GM18951 (cell line): ENCODE data around the gene TTBK1.

Experiments
- POLR2A ChIP-seq: IDR thresholded peaks from 4 replicates; pipeline ENCODE4 v1.6.1; 2011; ENCODE audit warnings: mild to moderate bottlenecking; ENCODE audit not compliant: insufficient read length, insufficient read depth; ENCODE audit errors: extremely low read depth
- in situ Hi-C: fragments of 300-500 bp; cut with MboI; formaldehyde crosslinking; loops from one replicate; pipeline ENCODE4 v1.12.0; 2022; ENCODE audit warnings: low sequenced_read_pairs, mixed read lengths, inconsistent platforms; ENCODE audit not compliant: unreplicated experiment

The TTBK1 gene

GRCh38 chr6:43263314-43264178 lies 20.3 kb downstream of the TTBK1 start:
- TF ChIP-seq POLR2A, result no peak
- in situ Hi-C loops, result no loop called here

GRCh38 chr6:43264599-43265145 lies 21.4 kb downstream of the TTBK1 start:
- no peak for TF ChIP-seq POLR2A
- in situ Hi-C loops, result no loop called here

GRCh38 chr6:43265564-43265963 lies 22.3 kb downstream of the TTBK1 start:
- no peak for TF ChIP-seq POLR2A
- in situ Hi-C loops, result no loop called here

GRCh38 chr6:43267619-43268354 lies 24.5 kb downstream of the TTBK1 start:
- in situ Hi-C loops, result no loop called here

GRCh38 chr6:43268355-43268700 lies 25.0 kb downstream of the TTBK1 start:
- in situ Hi-C loops, result no loop called here
- no peak for TF ChIP-seq POLR2A

More at GRCh38 chr6:43267619-43268354, 24.5 kb downstream of the TTBK1 start:
- no peak for TF ChIP-seq POLR2A

GRCh38 chr6:43268782-43269272 lies 25.5 kb downstream of the TTBK1 start:
- in situ Hi-C loops, result no loop called here
- TF ChIP-seq POLR2A, result no peak

- no peak for TF ChIP-seq POLR2A
- in situ Hi-C loops, result no loop called here
Measured at GRCh38 chr6:43269273-43270007, 26.2 kb downstream of the TTBK1 start.

GRCh38 chr6:43271103-43271815 lies 28.0 kb downstream of the TTBK1 start:
- TF ChIP-seq POLR2A, result no peak
- in situ Hi-C loops, result no loop called here

- in situ Hi-C loops, result no loop called here
- no peak for TF ChIP-seq POLR2A
Measured at GRCh38 chr6:43271944-43272343, 28.7 kb downstream of the TTBK1 start.

GRCh38 chr6:43273707-43274106 lies 30.4 kb downstream of the TTBK1 start:
- in situ Hi-C loops, result no loop called here

GRCh38 chr6:43274127-43274915 lies 31.0 kb downstream of the TTBK1 start:
- in situ Hi-C loops, result no loop called here
- no peak for TF ChIP-seq POLR2A

More at GRCh38 chr6:43273707-43274106, 30.4 kb downstream of the TTBK1 start:
- no peak for TF ChIP-seq POLR2A
